GM12872 (cell line): ENCODE measurements around the gene TXNL4A.

Source experiments
- TF ChIP-seq, protein P1 (sequence below): IDR thresholded peaks from 3 replicates; pipeline ENCODE4 v1.5.1; 2011; ENCODE audit warnings: low read depth, mild to moderate bottlenecking, low read length, moderate library complexity; ENCODE audit not compliant: insufficient read depth

TXNL4A gene

GRCh38 chr18:79986726-79987125 lies 1.6 kb downstream of the TXNL4A start:
- TF ChIP-seq, protein P1, sequence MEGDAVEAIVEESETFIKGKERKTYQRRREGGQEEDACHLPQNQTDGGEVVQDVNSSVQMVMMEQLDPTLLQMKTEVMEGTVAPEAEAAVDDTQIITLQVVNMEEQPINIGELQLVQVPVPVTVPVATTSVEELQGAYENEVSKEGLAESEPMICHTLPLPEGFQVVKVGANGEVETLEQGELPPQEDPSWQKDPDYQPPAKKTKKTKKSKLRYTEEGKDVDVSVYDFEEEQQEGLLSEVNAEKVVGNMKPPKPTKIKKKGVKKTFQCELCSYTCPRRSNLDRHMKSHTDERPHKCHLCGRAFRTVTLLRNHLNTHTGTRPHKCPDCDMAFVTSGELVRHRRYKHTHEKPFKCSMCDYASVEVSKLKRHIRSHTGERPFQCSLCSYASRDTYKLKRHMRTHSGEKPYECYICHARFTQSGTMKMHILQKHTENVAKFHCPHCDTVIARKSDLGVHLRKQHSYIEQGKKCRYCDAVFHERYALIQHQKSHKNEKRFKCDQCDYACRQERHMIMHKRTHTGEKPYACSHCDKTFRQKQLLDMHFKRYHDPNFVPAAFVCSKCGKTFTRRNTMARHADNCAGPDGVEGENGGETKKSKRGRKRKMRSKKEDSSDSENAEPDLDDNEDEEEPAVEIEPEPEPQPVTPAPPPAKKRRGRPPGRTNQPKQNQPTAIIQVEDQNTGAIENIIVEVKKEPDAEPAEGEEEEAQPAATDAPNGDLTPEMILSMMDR = no peak

DNA sequence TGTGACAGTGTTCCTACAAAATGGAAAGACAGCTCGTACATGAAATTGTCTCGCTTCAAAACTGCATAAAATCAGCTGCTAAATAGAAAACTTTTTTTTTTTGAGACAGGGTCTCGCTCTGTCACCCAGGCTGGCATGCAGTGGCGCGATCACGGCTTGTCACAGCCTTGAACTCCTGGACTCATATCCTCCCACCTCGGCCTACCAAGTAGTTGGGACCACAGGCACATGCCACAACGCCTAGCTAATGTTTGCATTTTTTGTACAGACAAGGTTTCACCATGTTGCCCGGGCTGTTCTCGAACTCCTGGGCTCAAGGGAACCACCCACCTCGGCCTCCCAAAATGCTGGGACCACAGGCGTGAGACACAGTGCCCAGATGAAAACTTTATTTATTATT lies 3.2 kb downstream of the TXNL4A start:
- TF ChIP-seq, protein P1 = no peak

DNA sequence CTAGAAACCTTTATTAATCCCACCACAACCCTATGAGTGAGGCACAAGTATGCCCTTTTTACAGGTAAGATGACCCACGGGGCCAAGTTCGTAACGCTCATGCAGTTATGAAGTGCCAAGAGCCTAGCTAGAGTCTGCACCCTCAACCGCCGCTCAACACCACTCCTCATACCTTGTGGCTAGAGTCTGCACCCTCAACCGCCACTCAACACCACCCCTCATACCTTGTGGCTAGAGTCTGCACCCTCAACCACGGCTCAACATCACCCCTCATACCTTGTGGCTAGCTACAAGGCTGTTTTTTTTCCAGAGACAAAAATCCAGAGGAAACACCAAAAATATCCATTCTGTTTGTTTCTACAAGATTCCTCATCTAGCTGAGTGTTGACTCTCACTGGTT lies 4.6 kb downstream of the TXNL4A start:
- TF ChIP-seq, protein P1 = no peak

DNA sequence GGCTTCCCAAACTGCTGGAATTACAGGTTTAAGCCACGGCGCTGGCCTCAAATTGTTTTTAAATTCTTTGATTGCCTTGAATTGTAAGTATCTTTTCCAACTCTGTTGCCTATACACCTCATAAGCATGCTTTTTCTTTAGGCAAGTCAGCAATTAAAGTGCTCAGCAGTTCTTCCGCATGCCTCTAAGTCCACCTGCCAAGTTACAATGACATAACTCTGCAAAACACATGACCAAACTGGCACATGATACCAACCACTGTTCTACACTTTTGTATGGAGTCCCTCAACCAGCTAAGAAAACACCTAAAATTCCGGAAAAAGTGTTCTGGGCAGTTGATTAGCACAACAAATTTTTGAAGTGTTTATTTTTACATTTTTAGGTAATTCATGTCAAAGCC lies 5.1 kb downstream of the TXNL4A start:
- TF ChIP-seq, protein P1 = no peak

DNA sequence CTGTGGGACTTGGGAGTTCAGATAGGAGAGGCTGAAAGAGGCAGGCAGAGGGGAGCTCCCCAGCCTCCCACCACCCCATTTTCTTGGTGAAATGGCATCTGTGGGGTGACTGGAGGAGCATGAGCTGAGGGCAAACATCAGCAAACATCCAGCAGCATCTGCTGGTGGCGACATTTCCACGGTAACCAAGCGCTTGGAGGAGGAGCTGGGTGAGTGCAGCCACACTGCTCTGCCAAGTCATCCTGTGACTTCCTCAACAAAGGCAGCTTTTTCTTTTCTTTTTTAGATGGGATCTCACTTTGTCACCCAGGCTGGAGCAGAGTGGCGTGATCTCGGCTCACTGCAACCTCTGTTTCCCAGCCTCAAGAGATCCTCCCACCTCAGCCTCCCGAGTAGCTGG lies 5.6 kb downstream of the TXNL4A start:
- TF ChIP-seq, protein P1 = no peak

GRCh38 chr18:79980585-79980984 lies 7.8 kb downstream of the TXNL4A start:
- TF ChIP-seq, protein P1 = no peak

DNA sequence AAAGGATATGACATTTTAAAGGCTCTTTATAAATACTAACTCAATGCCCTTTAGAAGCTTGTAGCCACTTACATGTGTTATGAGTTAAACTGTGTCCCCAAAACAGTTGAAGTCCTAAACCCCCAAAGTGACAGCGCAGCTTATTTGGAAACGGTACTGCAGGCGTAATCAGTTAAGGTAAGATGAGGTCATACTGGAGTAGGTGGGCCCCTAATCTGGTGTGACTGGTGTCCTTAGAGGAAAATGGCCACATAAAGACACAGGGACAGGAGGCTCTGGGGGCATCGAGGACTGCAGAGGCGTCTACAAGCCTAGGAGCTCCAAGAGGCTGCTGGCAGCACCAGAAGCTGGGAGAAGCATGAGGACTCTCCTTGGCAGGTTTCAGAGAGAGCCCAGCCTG lies 8.5 kb downstream of the TXNL4A start:
- TF ChIP-seq, protein P1 = no peak
